Pancreas (tissue), 10 donors: Measurements from ENCODE around the gene EIF3K. TPM values are rescaled to one million over a fixed set of nuclear protein-coding genes. Genes with fewer than 3 reads are reported as not detected.

Experiments
- ATAC-seq, 4 donors: fragments of 200-7000 bp; cut with Tn5 transposase; one replicate each; pipeline versions ENCODE4 v1.8.0 to v1.9.1; 2020; ENCODE audit warnings: mild to moderate bottlenecking in 4 of 4, moderate library complexity in 4 of 4
- DNase-seq, 6 donors: peaks; one replicate each; pipeline ENCODE4 v3.0.0-alpha.2; 2020
- FAIRE-seq: peaks from 2 replicates; lab custom pipeline; 2012; peaks lifted over from hg19 to GRCh38; lab: Jason Lieb, UNC
- H3K27ac ChIP-seq, 4 donors: fragments of 200-600 bp; sonication (generic); 1 replicate in 3 of 4; 2 replicates in 1 of 4; pipeline versions ENCODE4 v1.5.0 to v1.8.0; 2020
- H3K27me3 ChIP-seq, 4 donors: fragments of 200-600 bp; one replicate each; pipeline ENCODE4 v1.8.0; 2021
- H3K36me3 ChIP-seq, 3 donors: fragments of 200-600 bp; sonication (generic) in 1 of 3; one replicate each; pipeline versions ENCODE4 v1.5.0 to v1.8.0; 2020 to 2021
- H3K4me1 ChIP-seq, 3 donors: fragments of 200-600 bp; one replicate each; pipeline ENCODE4 v1.8.0; 2021
- H3K4me3 ChIP-seq, 4 donors: fragments of 200-600 bp; sonication (generic) in 2 of 4; one replicate each; pipeline versions ENCODE4 v1.5.0 to v1.8.0; 2020 to 2021
- H3K9me3 ChIP-seq, 4 donors: fragments of 200-600 bp; one replicate each; pipeline ENCODE4 v1.8.0; 2021
- CTCF ChIP-seq, 4 donors: fragments of 200-600 bp; sonication (generic) in 3 of 4; IDR thresholded peaks; one replicate each; pipeline versions ENCODE4 v1.5.0 to v1.8.0; 2021; ENCODE audit warnings: antibody characterized with exemption in 4 of 4
- WGBS, 2 donors: extraction: QIAGEN DNeasy Blood & Tissue Kit; methylation state at CpG; one replicate each; pipeline ENCODE4 v1.1.7; 2013; 5-methylcytosine and 5-hydroxymethylcytosine counted together
- intact Hi-C, 3 donors: fragments of 100-400 bp; cut with DNase I; formaldehyde crosslinking; loops; one replicate each; pipeline versions ENCODE4 v1.11.1 to v1.14.2; 2022
- polyA plus RNA-seq, 2 donors: library from polyadenylated mRNA; stranded (reverse); fragments of 200-250 nt; gene quantifications; one replicate each; pipeline ENCODE4 v1.2.3, GENCODE V29; 2013
- total RNA-seq, 6 donors: library from RNA; stranded (reverse); fragmentation: NEBNext Ultra II Directional in 4 of 6; extraction: Animal tissue kit (Norgen Biotek cat#: 25700) in 4 of 6; gene quantifications; one replicate each; pipeline versions ENCODE4 v1.2.1 to v1.2.4, GENCODE V29; 2021 to 2023
- donor health status: healthy with polysubstance abuse.
- donor health status: DM: no; HTN: no; CAD: no; lungs with moderate emphysema.
- donor health status: DM: no; HTN: no; CAD: no.
- donor health status: control.
- donor health status: control.
- donor health status: Bipolar disorder and iron deficiency.
- donor health status: DM: yes; HTN: yes; CAD: no.
- donor health status: DM: no; HTN: no; CAD: no.
- donor health status: DM: no; HTN: no; CAD: no.
- donor health status: DM: yes; HTN: yes; CAD: no.

The EIF3K gene
- total and polyA plus RNA-seq, 8 donors: 93.5 to 162 (median 131) TPM

GRCh38 chr19:38685666-38686529 lies 66.9 kb downstream of the EIF3K start:
- peak overlapping the region; percentile 89 to 99 (median 96) for H3K27ac ChIP-seq
- FAIRE-seq (no peak), DNase-seq (peak in 1 of 6 donors; percentile 38), ATAC-seq (peak in 3 of 4 donors; percentile 7 to 23 (median 16))
- no peaks in the 10 kb centered on the region for H3K9me3 ChIP-seq
- intact Hi-C loops: no loop called here
- peak in 3 of 4 donors; percentile 23 to 40 (median 32) for TF ChIP-seq CTCF (IDR thresholded peaks at IDR 0.05)
- H3K36me3 ChIP-seq: no peaks in the 10 kb centered on the region
- H3K27me3 ChIP-seq: no peaks in the 10 kb centered on the region
- H3K4me3 ChIP-seq: no peak overlapping the region
- WGBS, 2 donors: 13 to 14% methylated on average over 10 of the region's 10 CpGs
- H3K4me1 ChIP-seq: peaks cover 43 to 73% (median 70%) of the 10 kb centered on the region in 3 donors

- Histone ChIP-seq H3K36me3 (no peaks in the 10 kb centered on the region), H3K4me1 (peaks cover 43 to 69% (median 67%) of the 10 kb centered on the region in 3 donors), H3K27ac (peak overlapping the region; percentile 89 to 99 (median 96)), H3K4me3 (no peak overlapping the region), H3K9me3 (no peaks in the 10 kb centered on the region), H3K27me3 (no peaks in the 10 kb centered on the region)
- FAIRE-seq (no peak), DNase-seq (peak in 1 of 6 donors; percentile 49), ATAC-seq (no peak)
- intact Hi-C loops: no loop called here
- WGBS, 2 donors: 84 to 87% methylated on average over 5 of the region's 5 CpGs
- TF ChIP-seq CTCF (IDR thresholded peaks at IDR 0.05): no peak
Measured at GRCh38 chr19:38686530-38686888, 67.5 kb downstream of the EIF3K start.

Other genes starting within 250 kb of the EIF3K start
- 10 to 100 TPM; 45.0 to 71.3 (median 58.7) TPM for gene PSMD8, start 244.6 kb upstream of the EIF3K start, total RNA-seq
- 10 to 100 TPM; 25.3 to 76.0 TPM for gene PSMD8, start 244.6 kb upstream of the EIF3K start, polyA plus RNA-seq
- gene GGN, start 231.2 kb upstream of the EIF3K start, total RNA-seq: under 1 TPM in 4 of 6 donors, not detected in 2; 0.23 to 0.44 (median 0.26) TPM
- gene GGN, start 231.2 kb upstream of the EIF3K start, polyA plus RNA-seq: 1 to 10 TPM in 1 of 2 donors, under 1 TPM in 1; 0.30 to 2.2 TPM
- 1 to 10 TPM in 3 of 6 donors, under 1 TPM in 3; 0.37 to 3.1 (median 0.96) TPM for gene SPRED3, start 230.5 kb upstream of the EIF3K start, total RNA-seq
- 1 to 10 TPM in 1 of 2 donors, under 1 TPM in 1; 0.80 to 5.2 TPM for gene SPRED3, start 230.5 kb upstream of the EIF3K start, polyA plus RNA-seq
- gene FAM98C, start 216.1 kb upstream of the EIF3K start, total RNA-seq: 10 to 100 TPM; 11.3 to 18.9 (median 15.5) TPM
- 10 to 100 TPM; 20.6 to 26.7 TPM for gene FAM98C, start 216.1 kb upstream of the EIF3K start, polyA plus RNA-seq
- gene RASGRP4, start 193.0 kb upstream of the EIF3K start, total RNA-seq: 1 to 10 TPM in 2 of 6 donors, under 1 TPM in 4; 0.20 to 1.3 (median 0.48) TPM
- under 1 TPM; 0.40 to 0.53 TPM for gene RASGRP4, start 193.0 kb upstream of the EIF3K start, polyA plus RNA-seq
- gene RYR1, start 185.5 kb upstream of the EIF3K start, total RNA-seq: 1 to 10 TPM in 1 of 6 donors, under 1 TPM in 5; 0.19 to 1.0 (median 0.37) TPM
- 1 to 10 TPM in 1 of 2 donors, under 1 TPM in 1; 0.68 to 1.4 TPM for gene RYR1, start 185.5 kb upstream of the EIF3K start, polyA plus RNA-seq
- gene MAP4K1, start 1.2 kb upstream of the EIF3K start, total RNA-seq: 1 to 10 TPM in 5 of 6 donors, under 1 TPM in 1; 0.79 to 3.8 (median 2.6) TPM
- 10 to 100 TPM in 1 of 2 donors, 1 to 10 TPM in 1; 2.6 to 43.4 TPM for gene MAP4K1, start 1.2 kb upstream of the EIF3K start, polyA plus RNA-seq
- 100 to 1,000 TPM; 137 to 284 (median 189) TPM for gene ACTN4, start 28.5 kb downstream of the EIF3K start, total RNA-seq
- 100 to 1,000 TPM in 1 of 2 donors, 10 to 100 TPM in 1; 98.2 to 195 TPM for gene ACTN4, start 28.5 kb downstream of the EIF3K start, polyA plus RNA-seq
- 1 to 10 TPM; 2.3 to 8.8 (median 7.1) TPM for gene CAPN12, start 125.3 kb downstream of the EIF3K start, total RNA-seq
- 10 to 100 TPM; 40.4 to 46.3 TPM for gene CAPN12, start 125.3 kb downstream of the EIF3K start, polyA plus RNA-seq
- gene LGALS7, start 154.3 kb downstream of the EIF3K start, total RNA-seq: not detected
- not detected for gene LGALS7, start 154.3 kb downstream of the EIF3K start, polyA plus RNA-seq
- not detected for gene LGALS7B, start 170.0 kb downstream of the EIF3K start, total RNA-seq
- under 1 TPM in 1 of 2 donors, not detected in 1; 0.38 TPM for gene LGALS7B, start 170.0 kb downstream of the EIF3K start, polyA plus RNA-seq
- 10 to 100 TPM; 14.2 to 87.7 (median 63.7) TPM for gene LGALS4, start 193.8 kb downstream of the EIF3K start, total RNA-seq
- 100 to 1,000 TPM in 1 of 2 donors, 10 to 100 TPM in 1; 80.9 to 135 TPM for gene LGALS4, start 193.8 kb downstream of the EIF3K start, polyA plus RNA-seq
- 100 to 1,000 TPM in 1 of 6 donors, 10 to 100 TPM in 5; 70.7 to 126 (median 92.5) TPM for gene ECH1, start 212.6 kb downstream of the EIF3K start, total RNA-seq
- 100 to 1,000 TPM; 112 to 197 TPM for gene ECH1, start 212.6 kb downstream of the EIF3K start, polyA plus RNA-seq
- gene HNRNPL, start 230.8 kb downstream of the EIF3K start, total RNA-seq: 100 to 1,000 TPM in 4 of 6 donors, 10 to 100 TPM in 2; 97.0 to 161 (median 129) TPM
- 100 to 1,000 TPM in 1 of 2 donors, 10 to 100 TPM in 1; 89.2 to 128 TPM for gene HNRNPL, start 230.8 kb downstream of the EIF3K start, polyA plus RNA-seq